Activated gamma-delta T cell treated with anti-CD3 and anti-CD28 coated beads, Interleukin-2, amount 50 U/mL, for 16 hours (primary cell): ENCODE results near the gene LAMB1.

ENCODE experiments used
- DNase-seq: peaks from one replicate; pipeline ENCODE4 v3.0.0-alpha.2; 2020; ENCODE audit warnings: low read depth

Gene LAMB1

GRCh38 chr7:108017776-108018151 lies 14.8 kb upstream of the LAMB1 start:
- DNase-seq = no peak

GRCh38 chr7:108016841-108017775 lies 14.1 kb upstream of the LAMB1 start:
- no peak for DNase-seq

- no peak for DNase-seq
Measured at GRCh38 chr7:108015740-108016139, 12.8 kb upstream of the LAMB1 start.

- DNase-seq = no peak
Measured at GRCh38 chr7:108014747-108015682, 12.1 kb upstream of the LAMB1 start.

GRCh38 chr7:108014215-108014614 lies 11.3 kb upstream of the LAMB1 start:
- no peak for DNase-seq

- no peak for DNase-seq
Measured at GRCh38 chr7:108012499-108013430, 9.8 kb upstream of the LAMB1 start.

- no peak for DNase-seq
Measured at GRCh38 chr7:108010377-108010776, 7.4 kb upstream of the LAMB1 start.

GRCh38 chr7:108009873-108010272 lies 6.9 kb upstream of the LAMB1 start:
- no peak for DNase-seq

GRCh38 chr7:108008827-108009226 lies 5.9 kb upstream of the LAMB1 start:
- no peak for DNase-seq

- DNase-seq = no peak
Measured at GRCh38 chr7:108008240-108008639, 5.3 kb upstream of the LAMB1 start.

GRCh38 chr7:108007762-108008161 lies 4.8 kb upstream of the LAMB1 start:
- DNase-seq = no peak

GRCh38 chr7:108007261-108007660 lies 4.3 kb upstream of the LAMB1 start:
- DNase-seq = no peak

GRCh38 chr7:108004220-108005142 lies 1.5 kb upstream of the LAMB1 start:
- no peak for DNase-seq

GRCh38 chr7:108003599-108003935 lies 606 bp upstream of the LAMB1 start:
- DNase-seq = no peak

GRCh38 chr7:108001764-108002725 lies 916 bp downstream of the LAMB1 start:
- no peak for DNase-seq

GRCh38 chr7:108000875-108001763 lies 1.8 kb downstream of the LAMB1 start:
- DNase-seq = no peak

- DNase-seq = no peak
Measured at GRCh38 chr7:107999779-108000560, 3.0 kb downstream of the LAMB1 start.
